Stomach smooth muscle (tissue), 2 donors: Measurements from ENCODE around the gene FBXW10B.
"Not testable (repeated sequence)": the region's sequence is repeated elsewhere in the genome, so short reads cannot be mapped to it uniquely, and the experiment has no call there.

ENCODE experiments used
- H3K27ac ChIP-seq: one replicate; pipeline ENCODE4 v1.7.0; 2013; ENCODE audit warnings: mild to moderate bottlenecking, low read length, inconsistent platforms
- H3K27me3 ChIP-seq, 2 donors: one replicate each; pipeline ENCODE4 v1.7.0; 2013; ENCODE audit warnings: low read length in 2 of 2; ENCODE audit not compliant: insufficient read depth in 2 of 2, control insufficient read depth in 1 of 2
- H3K36me3 ChIP-seq, 2 donors: one replicate each; pipeline ENCODE4 v1.7.0; 2013; ENCODE audit warnings: low read length in 2 of 2; ENCODE audit not compliant: control insufficient read depth in 2 of 2, insufficient read depth in 2 of 2
- H3K4me1 ChIP-seq: one replicate; pipeline ENCODE4 v1.7.0; 2013; ENCODE audit warnings: low read length; ENCODE audit not compliant: control insufficient read depth, insufficient read depth
- H3K4me3 ChIP-seq, 2 donors: one replicate each; pipeline ENCODE4 v1.7.0; 2013; ENCODE audit warnings: low read length in 2 of 2
- H3K9ac ChIP-seq, 2 donors: one replicate each; pipeline ENCODE4 v1.7.0; 2013; ENCODE audit warnings: low read length in 2 of 2, mild to moderate bottlenecking in 1 of 2
- H3K9me3 ChIP-seq, 2 donors: one replicate each; pipeline ENCODE4 v1.7.0; 2013; ENCODE audit warnings: low read length in 2 of 2; ENCODE audit not compliant: control insufficient read depth in 2 of 2
- donor health status: healthy.
- donor health status: Pancreatic carcinoma.

The FBXW10B gene, protein sequence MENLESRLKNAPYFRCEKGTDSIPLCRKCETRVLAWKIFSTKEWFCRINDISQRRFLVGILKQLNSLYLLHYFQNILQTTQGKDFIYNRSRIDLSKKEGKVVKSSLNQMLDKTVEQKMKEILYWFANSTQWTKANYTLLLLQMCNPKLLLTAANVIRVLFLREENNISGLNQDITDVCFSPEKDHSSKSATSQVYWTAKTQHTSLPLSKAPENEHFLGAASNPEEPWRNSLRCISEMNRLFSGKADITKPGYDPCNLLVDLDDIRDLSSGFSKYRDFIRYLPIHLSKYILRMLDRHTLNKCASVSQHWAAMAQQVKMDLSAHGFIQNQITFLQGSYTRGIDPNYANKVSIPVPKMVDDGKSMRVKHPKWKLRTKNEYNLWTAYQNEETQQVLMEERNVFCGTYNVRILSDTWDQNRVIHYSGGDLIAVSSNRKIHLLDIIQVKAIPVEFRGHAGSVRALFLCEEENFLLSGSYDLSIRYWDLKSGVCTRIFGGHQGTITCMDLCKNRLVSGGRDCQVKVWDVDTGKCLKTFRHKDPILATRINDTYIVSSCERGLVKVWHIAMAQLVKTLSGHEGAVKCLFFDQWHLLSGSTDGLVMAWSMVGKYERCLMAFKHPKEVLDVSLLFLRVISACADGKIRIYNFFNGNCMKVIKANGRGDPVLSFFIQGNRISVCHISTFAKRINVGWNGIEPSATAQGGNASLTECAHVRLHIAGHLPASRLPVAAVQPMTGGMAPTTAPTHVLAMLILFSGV

GRCh38 chr17:15619331-15620058, at the start of gene FBXW10B:
Gene FBXW10B (minus strand): TSS chr17:15619704. CDS start chr17:15619512, 192 bp downstream.
- not testable (repeated sequence) for H3K4me1 ChIP-seq, H3K36me3 ChIP-seq, H3K9ac ChIP-seq, H3K27me3 ChIP-seq, H3K9me3 ChIP-seq, H3K27ac ChIP-seq
- peak within 1 kb of the TSS; percentile 46 to 52 for H3K4me3 ChIP-seq

GRCh38 chr17:15663691-15664090, 44.2 kb upstream of the FBXW10B start:
- peaks cover 0 to 6% of the 10 kb centered on the region in 2 donors for H3K36me3 ChIP-seq
- no peak overlapping the region for H3K9ac ChIP-seq
- no peaks in the 10 kb centered on the region for H3K27me3 ChIP-seq
- no peak overlapping the region for H3K4me3 ChIP-seq
- H3K27ac ChIP-seq, result no peak overlapping the region
- no peaks in the 10 kb centered on the region for H3K4me1 ChIP-seq
- H3K9me3 ChIP-seq, result no peaks in the 10 kb centered on the region

DNA sequence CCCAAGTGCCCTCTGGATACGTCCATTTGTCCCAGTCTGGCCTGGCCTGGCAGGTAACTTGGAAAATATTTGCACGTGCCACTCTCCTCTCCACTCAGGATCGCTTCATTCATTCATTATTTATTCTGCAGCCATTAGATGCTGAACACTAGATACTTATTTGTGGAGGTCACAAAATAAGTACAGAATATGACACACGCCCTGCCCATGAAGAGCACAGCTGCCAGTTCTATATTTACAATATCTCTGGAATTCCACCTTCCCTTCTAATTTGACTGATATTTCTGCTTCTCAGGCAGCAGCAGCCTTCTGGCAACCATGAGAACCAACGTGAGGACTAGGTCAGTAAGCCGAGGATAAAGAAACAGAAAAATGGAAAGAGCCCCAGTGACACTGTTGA, 43.7 kb upstream of the FBXW10B start:
- Histone ChIP-seq H3K4me3 (no peak overlapping the region), H3K27ac (no peak overlapping the region), H3K9ac (no peak overlapping the region), H3K4me1 (no peaks in the 10 kb centered on the region), H3K36me3 (peaks cover 0 to 6% of the 10 kb centered on the region in 2 donors), H3K27me3 (no peaks in the 10 kb centered on the region), H3K9me3 (no peaks in the 10 kb centered on the region)

DNA sequence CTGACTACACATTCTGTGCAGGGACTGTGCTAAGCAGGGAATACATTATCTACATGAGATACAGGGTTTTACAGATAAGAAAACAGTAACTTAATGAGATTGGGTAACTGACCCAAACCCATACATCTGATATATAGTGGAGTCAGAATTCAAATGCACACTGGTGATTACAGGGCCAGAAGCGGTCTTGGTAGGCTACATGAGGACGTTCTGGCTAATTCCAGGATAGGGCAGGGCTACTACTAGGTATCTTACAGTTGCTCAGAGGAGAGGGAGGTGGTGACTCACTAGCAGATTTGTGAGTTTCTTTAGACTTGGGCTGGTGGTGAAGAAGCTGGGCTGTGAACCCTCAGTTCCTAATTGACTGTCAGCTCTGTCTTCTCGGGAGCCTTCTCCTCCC, 43.2 kb upstream of the FBXW10B start:
- H3K4me3 ChIP-seq, result no peak overlapping the region
- no peaks in the 10 kb centered on the region for H3K9me3 ChIP-seq
- no peak overlapping the region for H3K27ac ChIP-seq
- no peaks in the 10 kb centered on the region for H3K27me3 ChIP-seq
- H3K36me3 ChIP-seq, result peaks cover 0 to 6% of the 10 kb centered on the region in 2 donors
- H3K4me1 ChIP-seq, result no peaks in the 10 kb centered on the region
- H3K9ac ChIP-seq, result no peak overlapping the region

- H3K9me3 ChIP-seq, result no peaks in the 10 kb centered on the region
- H3K4me3 ChIP-seq, result no peak overlapping the region
- peaks cover 0 to 6% of the 10 kb centered on the region in 2 donors for H3K36me3 ChIP-seq
- no peaks in the 10 kb centered on the region for H3K27me3 ChIP-seq
- no peak overlapping the region for H3K27ac ChIP-seq
- H3K4me1 ChIP-seq, result no peaks in the 10 kb centered on the region
- no peak overlapping the region for H3K9ac ChIP-seq
These were observed 40.6 kb upstream of the FBXW10B start for GRCh38 chr17:15660077-15660476.

DNA sequence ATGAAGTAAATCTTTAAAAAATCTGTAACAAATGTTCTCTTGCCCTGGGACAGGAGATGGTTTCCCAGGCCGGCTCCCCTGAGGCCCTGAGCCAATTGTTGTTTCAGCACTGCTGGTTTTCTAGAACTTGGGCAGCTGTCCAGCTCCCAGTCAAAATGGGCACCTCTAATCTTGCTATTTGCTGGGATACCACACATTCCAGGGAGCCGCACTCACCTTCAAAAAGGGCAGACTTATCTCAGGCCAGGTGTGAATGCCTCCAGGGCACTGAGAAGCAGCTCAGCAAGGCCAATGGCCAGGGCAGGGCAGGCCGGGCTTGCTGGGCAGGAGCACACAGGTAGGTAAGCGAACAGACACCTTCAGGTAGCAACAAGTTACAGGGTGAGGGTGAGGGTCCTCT, 40.2 kb upstream of the FBXW10B start:
- Histone ChIP-seq H3K4me1 (no peaks in the 10 kb centered on the region), H3K27me3 (no peaks in the 10 kb centered on the region), H3K9ac (no peak overlapping the region), H3K9me3 (no peaks in the 10 kb centered on the region), H3K36me3 (peaks cover 0 to 6% of the 10 kb centered on the region in 2 donors), H3K4me3 (no peak overlapping the region), H3K27ac (no peak overlapping the region)

DNA sequence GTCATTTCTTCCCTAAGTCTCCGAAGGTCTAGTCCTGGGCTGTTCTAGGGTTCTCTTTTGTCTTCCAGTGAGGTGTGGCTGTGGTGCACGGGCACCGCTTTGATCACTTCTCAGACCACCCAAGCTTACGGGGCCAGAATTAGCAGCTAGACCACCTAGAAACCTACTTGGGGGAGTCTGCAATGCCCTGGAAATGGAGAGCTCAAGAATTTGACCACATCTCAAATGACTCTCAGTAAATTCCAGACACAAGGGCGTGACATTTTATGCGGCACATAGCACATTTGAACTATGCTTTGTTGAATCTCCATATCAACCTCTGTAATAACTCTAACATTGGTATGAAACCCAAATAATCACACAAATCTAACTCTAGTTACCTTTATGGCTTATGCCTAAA, 39.7 kb upstream of the FBXW10B start:
- Histone ChIP-seq H3K27me3 (no peaks in the 10 kb centered on the region), H3K27ac (no peak overlapping the region), H3K36me3 (peaks cover 0 to 3% of the 10 kb centered on the region in 2 donors), H3K9me3 (no peaks in the 10 kb centered on the region), H3K4me3 (no peak overlapping the region), H3K4me1 (no peaks in the 10 kb centered on the region), H3K9ac (no peak overlapping the region)

GRCh38 chr17:15658296-15658695, 38.8 kb upstream of the FBXW10B start:
- H3K27ac ChIP-seq, result no peak overlapping the region
- no peaks in the 10 kb centered on the region for H3K9me3 ChIP-seq
- no peaks in the 10 kb centered on the region for H3K4me1 ChIP-seq
- no peak overlapping the region for H3K9ac ChIP-seq
- no peaks in the 10 kb centered on the region for H3K36me3 ChIP-seq
- H3K27me3 ChIP-seq, result no peaks in the 10 kb centered on the region
- H3K4me3 ChIP-seq, result no peak overlapping the region

GRCh38 chr17:15657868-15658267, 38.4 kb upstream of the FBXW10B start:
- H3K4me3 ChIP-seq, result no peak overlapping the region
- H3K9me3 ChIP-seq, result no peaks in the 10 kb centered on the region
- no peaks in the 10 kb centered on the region for H3K4me1 ChIP-seq
- no peaks in the 10 kb centered on the region for H3K27me3 ChIP-seq
- no peak overlapping the region for H3K27ac ChIP-seq
- no peaks in the 10 kb centered on the region for H3K36me3 ChIP-seq
- H3K9ac ChIP-seq, result no peak overlapping the region

- H3K36me3 ChIP-seq, result no peaks in the 10 kb centered on the region
- no peak overlapping the region for H3K9ac ChIP-seq
- H3K4me3 ChIP-seq, result no peak overlapping the region
- peaks cover 14% of the 10 kb centered on the region for H3K4me1 ChIP-seq
- H3K27me3 ChIP-seq, result no peaks in the 10 kb centered on the region
- no peak overlapping the region for H3K27ac ChIP-seq
- no peaks in the 10 kb centered on the region for H3K9me3 ChIP-seq
These were observed 35.5 kb upstream of the FBXW10B start for GRCh38 chr17:15654886-15655561.
